Measurements from ENCODE around the gene AVEN. TPM values are rescaled to one million over a fixed set of nuclear protein-coding genes. Genes with fewer than 3 reads are reported as not detected.

Gene AVEN
- total RNA-seq, 2 experiments from 2014 or later = 6.3 to 13.5 TPM

DNA sequence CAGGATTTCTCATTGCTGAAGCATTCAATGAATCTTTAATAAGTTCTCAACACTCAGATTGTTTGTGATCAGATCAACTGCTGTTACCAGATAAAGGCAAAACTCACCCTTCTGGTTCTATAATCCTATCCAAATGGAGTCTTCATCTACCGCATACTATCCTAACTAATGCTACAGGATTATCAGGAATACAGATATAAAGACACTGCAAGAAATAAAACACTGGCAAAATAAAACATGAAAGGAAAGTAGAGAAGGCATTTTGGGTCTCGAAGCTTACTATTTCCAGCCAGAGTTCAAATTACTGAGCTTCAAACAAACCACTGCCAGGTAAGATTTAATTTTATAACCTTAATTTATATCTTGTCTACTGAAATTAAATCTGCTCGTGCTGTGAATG is 70.2 kb downstream of the AVEN start:
- no TSS peak for BruUV-seq (replicated peaks)

DNA sequence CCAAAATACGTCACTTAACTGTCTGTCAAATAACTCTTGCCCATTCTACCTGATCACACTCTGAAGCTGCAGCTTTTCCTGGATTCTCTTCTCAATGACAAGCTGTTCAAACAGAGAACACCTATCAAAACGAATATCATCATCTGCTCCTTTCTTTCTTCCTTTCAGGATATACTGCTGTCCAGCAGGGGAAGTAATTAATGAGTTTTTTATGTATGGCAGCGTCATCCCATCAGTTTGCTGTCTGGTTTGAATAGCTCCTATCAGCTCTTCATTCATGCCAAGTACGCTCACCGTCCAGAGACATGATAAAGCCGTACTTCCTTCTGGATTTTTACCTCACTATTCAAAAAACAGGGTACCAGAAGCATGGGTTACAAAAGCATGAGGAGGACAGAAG is 70.8 kb downstream of the AVEN start, which contains the start of gene CHRM5:
TSS of gene CHRM5 (plus strand) at position 274 of the 400 bp plus-strand sequence. CDS start 94,221 bp downstream, outside the sequence.
- no peak within 1 kb of the TSS for H3K4me2 ChIP-seq (ENCODE audit: low read length)
- H3K4me3 ChIP-seq (ENCODE audit: low read depth, low read length, poor library complexity, severe bottlenecking) = no peak within 1 kb of the TSS
- H3K36me3 ChIP-seq (ENCODE audit: insufficient read depth, low read length) = no peaks in the 10 kb centered on the region
- POLR2A ChIA-PET = interaction anchor here (0.7 to 0.9 kb wide), 2 partner anchors 9 to 130 kb away, joined by 3 to 4 read pairs; no protein-coding TSS in a partner anchor
- no TSS peak for BruUV-seq (replicated peaks)
- H3K9me3 ChIP-seq (ENCODE audit: low read length) = no peaks in the 10 kb centered on the region
- no peaks in the 10 kb centered on the region for H4K20me1 ChIP-seq (ENCODE audit: insufficient read depth, low read length)
- no peak within 1 kb of the TSS for H3K27ac ChIP-seq (ENCODE audit: low read depth, low read length, poor library complexity, severe bottlenecking)
- no peaks in the 10 kb centered on the region for H3K4me1 ChIP-seq (ENCODE audit: insufficient read depth, low read length, poor library complexity, severe bottlenecking)
- H3K9me2 ChIP-seq (ENCODE audit: insufficient read depth, low read length) = no peaks in the 10 kb centered on the region
- CTCF ChIA-PET (ENCODE audit: unreplicated experiment) = no interaction called here
- no peak for DNase-seq (ENCODE audit: low spot score)
- intact Hi-C loops (cut with micrococcal nuclease; ENCODE audit: unreplicated experiment) = no loop called here
- TF ChIP-seq EZH2phosphoT487 (IDR thresholded peaks at IDR 0.05; ENCODE audit: borderline replicate concordance, low read depth, low read length) = no peak
- TF ChIP-seq, protein P1, sequence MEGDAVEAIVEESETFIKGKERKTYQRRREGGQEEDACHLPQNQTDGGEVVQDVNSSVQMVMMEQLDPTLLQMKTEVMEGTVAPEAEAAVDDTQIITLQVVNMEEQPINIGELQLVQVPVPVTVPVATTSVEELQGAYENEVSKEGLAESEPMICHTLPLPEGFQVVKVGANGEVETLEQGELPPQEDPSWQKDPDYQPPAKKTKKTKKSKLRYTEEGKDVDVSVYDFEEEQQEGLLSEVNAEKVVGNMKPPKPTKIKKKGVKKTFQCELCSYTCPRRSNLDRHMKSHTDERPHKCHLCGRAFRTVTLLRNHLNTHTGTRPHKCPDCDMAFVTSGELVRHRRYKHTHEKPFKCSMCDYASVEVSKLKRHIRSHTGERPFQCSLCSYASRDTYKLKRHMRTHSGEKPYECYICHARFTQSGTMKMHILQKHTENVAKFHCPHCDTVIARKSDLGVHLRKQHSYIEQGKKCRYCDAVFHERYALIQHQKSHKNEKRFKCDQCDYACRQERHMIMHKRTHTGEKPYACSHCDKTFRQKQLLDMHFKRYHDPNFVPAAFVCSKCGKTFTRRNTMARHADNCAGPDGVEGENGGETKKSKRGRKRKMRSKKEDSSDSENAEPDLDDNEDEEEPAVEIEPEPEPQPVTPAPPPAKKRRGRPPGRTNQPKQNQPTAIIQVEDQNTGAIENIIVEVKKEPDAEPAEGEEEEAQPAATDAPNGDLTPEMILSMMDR (conservative IDR thresholded peaks at IDR 0.05; ENCODE audit: low read length) = no peak
- no peaks in the 10 kb centered on the region for H3K79me2 ChIP-seq (ENCODE audit: insufficient read depth, low read depth, low read length)
- no peak within 1 kb of the TSS for H2AFZ ChIP-seq (ENCODE audit: low read length)

More for the DNA sequence above, 70.2 kb downstream of the AVEN start:
- POLR2A ChIA-PET = interaction anchor here (0.7 to 0.9 kb wide), 3 partner anchors 8 to 140 kb away, joined by 3 to 4 read pairs (median 4); no protein-coding TSS in a partner anchor
- Histone ChIP-seq H3K9me2 (ENCODE audit: insufficient read depth, low read length) (no peaks in the 10 kb centered on the region), H3K4me1 (ENCODE audit: insufficient read depth, low read length, poor library complexity, severe bottlenecking) (no peaks in the 10 kb centered on the region), H3K4me2 (ENCODE audit: low read length) (no peak overlapping the region), H3K36me3 (ENCODE audit: insufficient read depth, low read length) (no peaks in the 10 kb centered on the region), H3K79me2 (ENCODE audit: insufficient read depth, low read depth, low read length) (no peaks in the 10 kb centered on the region), H4K20me1 (ENCODE audit: insufficient read depth, low read length) (no peaks in the 10 kb centered on the region), H3K4me3 (ENCODE audit: low read depth, low read length, poor library complexity, severe bottlenecking) (no peak overlapping the region), H3K9me3 (ENCODE audit: low read length) (no peaks in the 10 kb centered on the region), H2AFZ (ENCODE audit: low read length) (no peak overlapping the region), H3K27ac (ENCODE audit: low read depth, low read length, poor library complexity, severe bottlenecking) (no peak overlapping the region)
- no peak for TF ChIP-seq EZH2phosphoT487 (IDR thresholded peaks at IDR 0.05; ENCODE audit: borderline replicate concordance, low read depth, low read length)
- TF ChIP-seq, protein P1 (conservative IDR thresholded peaks at IDR 0.05; ENCODE audit: low read length) = no peak
- intact Hi-C loops (cut with micrococcal nuclease; ENCODE audit: unreplicated experiment) = no loop called here
- CTCF ChIA-PET (ENCODE audit: unreplicated experiment) = no interaction called here
- DNase-seq (ENCODE audit: low spot score) = no peak

DNA sequence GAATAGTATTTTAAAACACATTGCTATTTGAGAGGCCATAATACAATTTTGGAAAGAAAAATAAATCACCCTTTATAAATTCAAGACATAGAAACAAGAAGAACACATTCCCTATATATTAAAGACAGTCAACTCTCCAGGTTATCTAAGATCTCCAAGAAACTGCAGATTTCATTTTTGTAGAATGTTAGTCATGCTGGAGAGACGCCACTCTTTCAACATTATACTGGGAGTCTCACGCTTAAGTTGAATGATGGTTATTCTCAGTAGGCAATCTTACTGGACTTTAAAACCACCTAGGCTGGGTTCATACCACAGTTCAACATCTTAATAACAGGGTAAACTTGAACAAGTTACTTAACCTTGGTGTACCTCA is 74.4 kb downstream of the AVEN start:
- Histone ChIP-seq H3K4me1 (ENCODE audit: insufficient read depth, low read length, poor library complexity, severe bottlenecking) (no peaks in the 10 kb centered on the region), H2AFZ (ENCODE audit: low read length) (no peak overlapping the region), H3K27ac (ENCODE audit: low read depth, low read length, poor library complexity, severe bottlenecking) (no peak overlapping the region), H4K20me1 (ENCODE audit: insufficient read depth, low read length) (no peaks in the 10 kb centered on the region), H3K9me3 (ENCODE audit: low read length) (no peaks in the 10 kb centered on the region), H3K79me2 (ENCODE audit: insufficient read depth, low read depth, low read length) (no peaks in the 10 kb centered on the region), H3K4me2 (ENCODE audit: low read length) (no peak overlapping the region), H3K4me3 (ENCODE audit: low read depth, low read length, poor library complexity, severe bottlenecking) (no peak overlapping the region), H3K36me3 (ENCODE audit: insufficient read depth, low read length) (no peaks in the 10 kb centered on the region), H3K9me2 (ENCODE audit: insufficient read depth, low read length) (no peaks in the 10 kb centered on the region)
- no TSS peak for BruUV-seq (replicated peaks)
- intact Hi-C loops (cut with micrococcal nuclease; ENCODE audit: unreplicated experiment) = loop anchor here (1.0 kb wide), 1 partner anchor 228 kb away; no protein-coding TSS in a partner anchor
- DNase-seq (ENCODE audit: low spot score) = no peak
- CTCF ChIA-PET (ENCODE audit: unreplicated experiment) = interaction anchor here (1.0 kb wide), 1 partner anchor 9 kb away, joined by 3 read pairs; no protein-coding TSS in a partner anchor
- POLR2A ChIA-PET = interaction anchor here (0.7 to 1.0 kb wide), 2 partner anchors 30 to 527 kb away, joined by 3 read pairs; no protein-coding TSS in a partner anchor
- TF ChIP-seq, protein P1 (conservative IDR thresholded peaks at IDR 0.05; ENCODE audit: low read length) = no peak
- no peak for TF ChIP-seq EZH2phosphoT487 (IDR thresholded peaks at IDR 0.05; ENCODE audit: borderline replicate concordance, low read depth, low read length)
